Hepatocyte (in vitro differentiated cells): ENCODE data around the gene PLPP4.

Source experiments
- EZH2 ChIP-seq: fragments of 200-600 bp; sonication (generic); IDR thresholded peaks from 2 replicates; pipeline ENCODE4 v1.6.1; 2016; ENCODE audit warnings: antibody characterized with exemption, mild to moderate bottlenecking, borderline replicate concordance
- EZH2phosphoT487 ChIP-seq: fragments of 200-600 bp; sonication (generic); IDR thresholded peaks from one replicate; pipeline ENCODE4 v1.6.1; 2018; ENCODE audit warnings: antibody characterized with exemption, mild to moderate bottlenecking, low read depth, moderate library complexity; ENCODE audit not compliant: unreplicated experiment, severe bottlenecking
- TF ChIP-seq, protein P1 (sequence below): fragments of 200-600 bp; sonication (generic); IDR thresholded peaks from 2 replicates; pipeline ENCODE4 v1.5.1; 2016; ENCODE audit warnings: antibody characterized with exemption, mild to moderate bottlenecking; ENCODE audit not compliant: poor library complexity

DNA sequence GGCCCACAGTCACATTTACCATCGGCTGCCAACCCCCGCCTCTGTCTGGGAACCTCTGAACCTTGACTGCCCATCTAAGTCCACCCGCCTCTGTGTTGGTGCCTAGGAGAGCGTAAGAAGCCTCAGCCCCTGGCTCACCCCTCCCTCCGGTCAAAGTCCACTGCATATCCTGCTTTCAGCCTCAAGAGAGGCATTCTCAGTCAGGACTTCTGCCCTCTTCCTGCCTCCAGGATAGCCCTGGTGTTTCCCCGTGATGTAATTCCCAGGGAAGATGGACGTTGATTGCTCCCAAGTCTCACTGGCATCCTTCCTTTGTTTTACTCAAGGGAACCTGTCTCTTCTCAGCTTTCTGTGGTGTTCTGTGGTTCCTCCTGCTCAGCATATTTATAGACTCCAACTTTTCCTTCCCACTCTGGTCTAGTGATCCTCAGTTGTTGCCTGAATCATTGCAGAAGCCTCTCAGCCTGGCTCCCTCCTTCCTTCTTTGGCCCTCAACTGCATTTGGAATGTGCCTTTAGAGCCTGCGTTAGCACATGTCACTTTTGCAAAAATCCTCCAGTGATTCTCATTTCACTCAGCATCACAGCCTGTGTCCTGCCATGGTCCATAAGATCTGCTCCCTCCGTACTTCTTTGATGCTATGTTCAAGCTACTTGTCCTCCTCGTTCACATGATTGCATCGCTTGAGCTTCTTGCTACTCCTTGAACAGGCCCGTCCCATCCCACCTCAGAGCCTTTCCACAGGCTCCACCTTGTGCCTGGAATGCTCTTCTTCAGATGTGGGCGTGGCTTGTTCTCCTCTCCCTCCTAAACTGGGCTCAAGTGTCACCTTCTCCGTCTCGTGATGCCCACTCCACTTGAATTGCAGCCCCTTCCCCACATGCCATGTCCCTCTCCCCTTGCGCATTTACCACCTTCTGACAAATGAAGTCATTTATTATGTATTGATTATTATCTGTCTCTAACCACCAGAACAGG is 124.2 kb downstream of the PLPP4 start:
- TF ChIP-seq EZH2, result no peak
- TF ChIP-seq, protein P1, sequence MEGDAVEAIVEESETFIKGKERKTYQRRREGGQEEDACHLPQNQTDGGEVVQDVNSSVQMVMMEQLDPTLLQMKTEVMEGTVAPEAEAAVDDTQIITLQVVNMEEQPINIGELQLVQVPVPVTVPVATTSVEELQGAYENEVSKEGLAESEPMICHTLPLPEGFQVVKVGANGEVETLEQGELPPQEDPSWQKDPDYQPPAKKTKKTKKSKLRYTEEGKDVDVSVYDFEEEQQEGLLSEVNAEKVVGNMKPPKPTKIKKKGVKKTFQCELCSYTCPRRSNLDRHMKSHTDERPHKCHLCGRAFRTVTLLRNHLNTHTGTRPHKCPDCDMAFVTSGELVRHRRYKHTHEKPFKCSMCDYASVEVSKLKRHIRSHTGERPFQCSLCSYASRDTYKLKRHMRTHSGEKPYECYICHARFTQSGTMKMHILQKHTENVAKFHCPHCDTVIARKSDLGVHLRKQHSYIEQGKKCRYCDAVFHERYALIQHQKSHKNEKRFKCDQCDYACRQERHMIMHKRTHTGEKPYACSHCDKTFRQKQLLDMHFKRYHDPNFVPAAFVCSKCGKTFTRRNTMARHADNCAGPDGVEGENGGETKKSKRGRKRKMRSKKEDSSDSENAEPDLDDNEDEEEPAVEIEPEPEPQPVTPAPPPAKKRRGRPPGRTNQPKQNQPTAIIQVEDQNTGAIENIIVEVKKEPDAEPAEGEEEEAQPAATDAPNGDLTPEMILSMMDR, result no peak
- TF ChIP-seq EZH2phosphoT487, result no peak
